ENCODE data around the gene TUBB3.
"Not testable (repeated sequence)": the region's sequence is repeated elsewhere in the genome, so short reads cannot be mapped to it uniquely, and the experiment has no call there.

The TUBB3 gene

DNA sequence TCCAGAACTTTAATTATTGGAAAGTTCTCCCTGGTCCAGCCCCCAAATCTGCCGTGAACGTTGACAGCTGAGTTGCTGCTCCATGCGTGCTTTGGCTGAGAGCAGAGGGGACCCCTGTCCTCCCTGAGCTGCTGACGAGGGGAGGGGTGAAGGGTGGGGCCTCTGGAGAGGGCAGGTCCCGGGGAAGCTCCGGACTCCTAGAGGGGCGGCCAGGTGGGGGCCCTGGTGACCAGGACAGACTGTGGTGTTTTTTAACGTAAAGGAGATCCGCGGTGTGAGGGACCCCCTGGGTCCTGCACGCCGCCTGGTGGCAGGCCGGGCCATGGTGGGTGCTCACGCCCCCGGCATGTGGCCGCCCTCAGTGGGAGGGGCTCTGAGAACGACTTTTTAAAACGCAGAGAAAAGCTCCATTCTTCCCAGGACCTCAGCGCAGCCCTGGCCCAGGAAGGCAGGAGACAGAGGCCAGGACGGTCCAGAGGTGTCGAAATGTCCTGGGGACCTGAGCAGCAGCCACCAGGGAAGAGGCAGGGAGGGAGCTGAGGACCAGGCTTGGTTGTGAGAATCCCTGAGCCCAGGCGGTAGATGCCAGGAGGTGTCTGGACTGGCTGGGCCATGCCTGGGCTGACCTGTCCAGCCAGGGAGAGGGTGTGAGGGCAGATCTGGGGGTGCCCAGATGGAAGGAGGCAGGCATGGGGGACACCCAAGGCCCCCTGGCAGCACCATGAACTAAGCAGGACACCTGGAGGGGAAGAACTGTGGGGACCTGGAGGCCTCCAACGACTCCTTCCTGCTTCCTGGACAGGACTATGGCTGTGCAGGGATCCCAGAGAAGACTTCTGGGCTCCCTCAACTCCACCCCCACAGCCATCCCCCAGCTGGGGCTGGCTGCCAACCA lies 4.4 kb upstream of the TUBB3 start, which contains the start of gene MC1R:
Gene MC1R, plus strand, starts transcription at position 410 of the 895 bp plus-strand sequence. Its CDS starts 397 bp downstream, at position 807.
- DNase-seq (ENCODE audit: low spot score) = no peak

DNA sequence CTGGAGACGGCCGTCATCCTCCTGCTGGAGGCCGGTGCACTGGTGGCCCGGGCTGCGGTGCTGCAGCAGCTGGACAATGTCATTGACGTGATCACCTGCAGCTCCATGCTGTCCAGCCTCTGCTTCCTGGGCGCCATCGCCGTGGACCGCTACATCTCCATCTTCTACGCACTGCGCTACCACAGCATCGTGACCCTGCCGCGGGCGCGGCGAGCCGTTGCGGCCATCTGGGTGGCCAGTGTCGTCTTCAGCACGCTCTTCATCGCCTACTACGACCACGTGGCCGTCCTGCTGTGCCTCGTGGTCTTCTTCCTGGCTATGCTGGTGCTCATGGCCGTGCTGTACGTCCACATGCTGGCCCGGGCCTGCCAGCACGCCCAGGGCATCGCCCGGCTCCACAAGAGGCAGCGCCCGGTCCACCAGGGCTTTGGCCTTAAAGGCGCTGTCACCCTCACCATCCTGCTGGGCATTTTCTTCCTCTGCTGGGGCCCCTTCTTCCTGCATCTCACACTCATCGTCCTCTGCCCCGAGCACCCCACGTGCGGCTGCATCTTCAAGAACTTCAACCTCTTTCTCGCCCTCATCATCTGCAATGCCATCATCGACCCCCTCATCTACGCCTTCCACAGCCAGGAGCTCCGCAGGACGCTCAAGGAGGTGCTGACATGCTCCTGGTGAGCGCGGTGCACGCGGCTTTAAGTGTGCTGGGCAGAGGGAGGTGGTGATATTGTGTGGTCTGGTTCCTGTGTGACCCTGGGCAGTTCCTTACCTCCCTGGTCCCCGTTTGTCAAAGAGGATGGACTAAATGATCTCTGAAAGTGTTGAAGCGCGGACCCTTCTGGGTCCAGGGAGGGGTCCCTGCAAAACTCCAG lies 3.4 kb upstream of the TUBB3 start:
- no peak for DNase-seq (ENCODE audit: low spot score)

GRCh38 chr16:89920723-89921122 lies 2.4 kb upstream of the TUBB3 start:
- no peak for DNase-seq (ENCODE audit: low spot score)

- DNase-seq (ENCODE audit: low spot score) = no peak
These were observed 1.9 kb upstream of the TUBB3 start for GRCh38 chr16:89921131-89921701.

DNA sequence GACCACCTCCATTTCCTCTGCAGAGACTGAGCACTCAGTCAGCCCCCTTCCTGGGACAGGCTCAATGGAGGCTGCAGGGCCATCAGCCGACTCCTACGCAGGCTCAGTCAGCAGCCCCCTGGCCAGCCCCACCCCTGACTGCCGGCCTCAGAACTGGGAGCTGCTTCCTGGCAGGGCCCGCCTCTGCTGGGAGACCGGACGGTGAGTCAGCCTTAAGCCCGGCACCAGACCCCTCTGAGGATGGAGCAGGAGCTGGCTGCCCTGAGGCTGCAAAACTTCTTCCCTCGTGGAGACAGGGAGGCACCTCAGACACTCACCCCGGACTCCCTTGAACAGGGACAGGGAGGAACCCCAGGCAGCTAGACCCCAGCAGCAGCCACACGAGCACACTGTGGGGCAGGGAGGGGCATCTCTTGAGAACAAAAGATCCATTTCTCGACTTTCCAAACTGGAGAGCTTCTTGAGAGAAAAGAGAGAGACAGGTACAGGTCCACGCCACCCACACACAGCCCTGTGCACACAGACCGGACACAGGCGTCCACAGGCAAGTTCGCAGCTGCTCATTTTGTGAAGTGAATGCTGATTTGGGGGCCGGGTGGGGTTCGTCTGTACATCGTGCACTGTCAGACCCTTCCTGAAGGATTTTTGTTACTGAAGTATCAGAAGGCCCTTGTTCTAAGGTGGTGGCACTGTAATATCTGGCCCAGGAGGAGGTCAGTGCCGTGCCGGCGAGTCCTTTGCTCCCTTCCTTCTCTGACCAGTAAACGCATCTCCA lies 1.3 kb upstream of the TUBB3 start:
- DNase-seq (ENCODE audit: low spot score) = no peak

DNA sequence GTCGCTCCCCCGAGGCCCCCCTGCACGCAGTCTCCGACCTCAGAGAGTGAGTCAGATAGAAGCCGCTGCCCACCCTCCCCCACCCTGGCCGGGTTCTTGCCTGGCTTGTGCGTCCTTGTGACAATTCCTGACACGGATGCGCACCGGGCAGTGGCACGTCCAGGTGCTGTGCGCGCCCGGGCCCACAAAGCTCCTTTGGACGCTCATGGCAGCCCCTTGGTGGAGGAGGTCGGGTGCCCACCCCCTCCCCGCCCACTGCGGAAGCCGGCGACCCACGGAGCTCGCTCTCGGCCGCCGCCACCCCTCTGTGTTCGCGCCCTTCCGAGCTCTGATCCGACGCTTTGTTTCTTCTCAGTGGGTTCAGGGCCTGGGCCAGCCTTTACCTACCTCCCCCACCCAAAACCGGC lies 662 bp upstream of the TUBB3 start:
- no peak for DNase-seq (ENCODE audit: low spot score)

DNA sequence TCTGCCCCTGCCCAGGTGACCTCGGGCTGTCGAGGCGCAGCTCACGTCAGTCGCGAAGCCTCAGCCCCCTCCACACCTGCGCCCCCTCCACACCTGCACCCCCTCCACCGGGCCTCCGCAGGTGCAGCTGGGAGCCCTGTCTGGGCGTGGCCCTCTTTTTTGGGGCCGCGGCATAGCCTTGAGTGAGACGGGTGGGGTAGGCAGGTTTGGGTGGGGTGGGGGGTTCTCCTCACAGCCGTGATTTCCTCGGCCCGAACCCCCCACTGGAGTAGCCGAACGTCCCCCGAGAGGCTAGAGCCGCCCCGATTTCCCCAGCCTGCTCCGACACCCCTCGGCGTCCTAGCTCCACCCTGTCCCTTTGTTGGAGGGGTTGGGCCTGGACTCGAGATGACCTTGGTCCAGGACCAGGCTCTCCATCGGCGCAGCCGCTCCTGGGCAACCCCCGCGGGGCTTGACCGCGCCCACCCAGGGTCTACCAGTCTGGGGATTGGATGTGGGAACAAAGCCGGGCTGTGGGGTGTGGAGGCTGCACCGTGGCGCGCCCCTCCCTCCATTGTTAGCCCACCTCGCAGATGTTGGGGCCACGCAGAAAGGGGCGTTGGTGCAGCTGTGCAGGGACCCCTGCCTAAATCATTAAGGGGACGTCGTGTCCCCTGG lies 626 bp downstream of the TUBB3 start:
- no peak for DNase-seq (ENCODE audit: low spot score)

GRCh38 chr16:89924297-89924924 lies 1.3 kb downstream of the TUBB3 start:
- no peak for DNase-seq (ENCODE audit: low spot score)

GRCh38 chr16:89924925-89925307 lies 1.8 kb downstream of the TUBB3 start:
- no peak for DNase-seq (ENCODE audit: low spot score)

- no peak for DNase-seq (ENCODE audit: low spot score)
These were observed 2.5 kb downstream of the TUBB3 start for GRCh38 chr16:89925596-89926079.

DNA sequence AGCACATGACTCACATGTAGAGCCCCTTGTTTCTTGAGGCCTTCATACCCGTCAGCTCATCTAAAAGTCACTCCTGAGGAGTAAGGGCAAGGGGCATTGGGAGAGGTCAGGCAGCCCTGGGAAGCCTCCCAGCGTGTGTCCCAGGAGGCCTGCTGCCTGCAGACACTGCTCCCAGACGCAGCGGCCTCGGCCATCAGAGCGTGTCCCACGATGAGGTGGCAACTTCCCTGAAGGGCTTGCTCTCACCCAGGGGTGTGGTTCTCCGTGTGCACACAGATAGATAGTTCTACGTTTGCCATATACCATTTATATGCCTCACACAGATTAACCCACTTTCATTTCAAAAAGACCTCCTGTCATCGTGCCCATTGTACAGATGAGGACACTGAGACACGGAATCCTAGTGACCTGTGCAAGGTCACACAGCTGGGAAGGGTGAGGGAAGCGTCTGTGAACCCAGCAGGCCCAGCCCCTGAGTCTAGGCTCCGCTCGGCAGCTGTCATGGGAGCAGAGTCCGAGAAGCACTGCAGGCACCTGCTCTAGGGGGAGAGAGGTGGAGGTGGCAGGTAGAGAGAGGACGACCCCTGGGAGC lies 8.3 kb downstream of the TUBB3 start:
- DNase-seq (ENCODE audit: low spot score) = no peak

DNA sequence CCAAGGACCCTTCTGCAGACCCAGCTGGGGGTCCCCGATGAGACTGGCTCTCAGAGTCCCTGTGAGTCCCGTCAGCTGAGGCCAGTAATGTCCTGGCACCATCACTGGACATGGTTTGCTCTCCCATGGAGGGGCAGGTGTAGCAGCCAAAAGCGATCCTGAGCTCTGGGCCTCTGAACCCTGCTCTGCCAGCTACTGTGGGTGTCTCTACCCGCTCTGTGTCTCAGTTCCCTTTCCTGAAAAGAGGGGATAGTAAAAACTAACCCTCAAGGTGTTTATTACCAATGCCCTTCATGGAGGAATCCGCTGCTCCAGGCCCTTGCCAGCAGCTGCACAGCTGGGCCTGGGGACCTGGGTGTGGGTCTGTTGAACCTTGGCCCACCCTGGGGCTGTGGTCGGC lies 8.8 kb downstream of the TUBB3 start:
- DNase-seq (ENCODE audit: low spot score) = no peak

DNA sequence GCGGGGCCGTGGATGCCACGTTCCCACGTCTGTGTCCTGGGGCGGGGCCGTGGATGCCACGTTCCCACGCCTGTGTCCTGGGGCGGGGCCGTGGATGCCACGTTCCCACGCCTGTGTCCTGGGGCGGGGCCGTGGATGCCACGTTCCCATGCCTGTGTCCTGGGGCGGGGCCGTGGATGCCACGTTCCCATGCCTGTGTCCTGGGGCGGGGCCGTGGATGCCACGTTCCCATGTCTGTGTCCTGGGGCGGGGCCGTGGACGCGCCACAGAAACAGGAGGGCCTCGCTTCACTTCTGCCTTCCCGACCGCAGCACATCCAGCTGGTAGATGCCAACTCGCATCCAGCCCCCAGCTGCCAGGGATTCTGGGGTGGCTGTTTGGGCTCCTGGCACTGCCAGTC lies 10.9 kb downstream of the TUBB3 start:
- DNase-seq (ENCODE audit: low spot score) = not testable (repeated sequence)

DNA sequence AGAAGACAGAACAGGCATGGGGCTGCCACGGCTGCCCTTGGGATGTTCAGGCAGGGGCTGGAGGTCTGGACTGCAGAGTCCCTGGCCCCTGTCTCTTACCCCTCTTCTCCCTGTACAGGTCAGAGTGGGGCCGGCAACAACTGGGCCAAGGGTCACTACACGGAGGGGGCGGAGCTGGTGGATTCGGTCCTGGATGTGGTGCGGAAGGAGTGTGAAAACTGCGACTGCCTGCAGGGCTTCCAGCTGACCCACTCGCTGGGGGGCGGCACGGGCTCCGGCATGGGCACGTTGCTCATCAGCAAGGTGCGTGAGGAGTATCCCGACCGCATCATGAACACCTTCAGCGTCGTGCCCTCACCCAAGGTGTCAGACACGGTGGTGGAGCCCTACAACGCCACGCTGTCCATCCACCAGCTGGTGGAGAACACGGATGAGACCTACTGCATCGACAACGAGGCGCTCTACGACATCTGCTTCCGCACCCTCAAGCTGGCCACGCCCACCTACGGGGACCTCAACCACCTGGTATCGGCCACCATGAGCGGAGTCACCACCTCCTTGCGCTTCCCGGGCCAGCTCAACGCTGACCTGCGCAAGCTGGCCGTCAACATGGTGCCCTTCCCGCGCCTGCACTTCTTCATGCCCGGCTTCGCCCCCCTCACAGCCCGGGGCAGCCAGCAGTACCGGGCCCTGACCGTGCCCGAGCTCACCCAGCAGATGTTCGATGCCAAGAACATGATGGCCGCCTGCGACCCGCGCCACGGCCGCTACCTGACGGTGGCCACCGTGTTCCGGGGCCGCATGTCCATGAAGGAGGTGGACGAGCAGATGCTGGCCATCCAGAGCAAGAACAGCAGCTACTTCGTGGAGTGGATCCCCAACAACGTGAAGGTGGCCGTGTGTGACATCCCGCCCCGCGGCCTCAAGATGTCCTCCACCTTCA lies 11.7 kb downstream of the TUBB3 start:
- DNase-seq (ENCODE audit: low spot score) = no peak

DNA sequence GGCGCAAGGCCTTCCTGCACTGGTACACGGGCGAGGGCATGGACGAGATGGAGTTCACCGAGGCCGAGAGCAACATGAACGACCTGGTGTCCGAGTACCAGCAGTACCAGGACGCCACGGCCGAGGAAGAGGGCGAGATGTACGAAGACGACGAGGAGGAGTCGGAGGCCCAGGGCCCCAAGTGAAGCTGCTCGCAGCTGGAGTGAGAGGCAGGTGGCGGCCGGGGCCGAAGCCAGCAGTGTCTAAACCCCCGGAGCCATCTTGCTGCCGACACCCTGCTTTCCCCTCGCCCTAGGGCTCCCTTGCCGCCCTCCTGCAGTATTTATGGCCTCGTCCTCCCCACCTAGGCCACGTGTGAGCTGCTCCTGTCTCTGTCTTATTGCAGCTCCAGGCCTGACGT lies 12.5 kb downstream of the TUBB3 start:
- not testable (repeated sequence) for DNase-seq (ENCODE audit: low spot score)

- no peak for DNase-seq (ENCODE audit: low spot score)
These were observed 12.9 kb downstream of the TUBB3 start for GRCh38 chr16:89936034-89936433.

DNA sequence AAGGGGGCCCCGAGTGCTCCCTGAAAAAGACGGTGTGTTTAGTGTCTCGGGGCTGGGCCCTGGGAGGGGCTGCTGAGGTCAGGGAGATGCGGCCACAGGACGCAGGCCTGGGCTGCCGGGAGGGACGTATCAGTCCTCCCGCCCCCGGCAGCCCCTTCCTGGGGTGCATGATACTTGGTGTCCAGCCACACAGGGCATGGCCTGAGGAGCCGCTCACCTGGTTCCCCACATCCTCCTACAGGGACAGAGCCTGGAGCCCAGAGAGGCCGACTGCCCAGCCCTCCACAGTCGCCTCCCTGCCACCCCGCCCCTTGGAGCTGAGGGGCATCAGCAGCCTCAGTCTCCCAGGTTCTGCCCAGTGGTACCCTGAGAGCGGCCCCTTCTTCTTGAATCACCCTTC lies 13.4 kb downstream of the TUBB3 start:
- DNase-seq (ENCODE audit: low spot score) = no peak

GRCh38 chr16:89936981-89937380 lies 13.8 kb downstream of the TUBB3 start:
- no peak for DNase-seq (ENCODE audit: low spot score)
